GM15510 (cell line): ENCODE data around the gene AGPAT2.

Experiments
- POLR2A ChIP-seq: IDR thresholded peaks from 3 replicates; pipeline ENCODE4 v1.6.1; 2011; ENCODE audit warnings: borderline replicate concordance; ENCODE audit not compliant: insufficient read length; ENCODE audit errors: extremely low read depth

Gene AGPAT2

GRCh38 chr9:136688274-136689107 lies 1.2 kb upstream of the AGPAT2 start:
- no peak for TF ChIP-seq POLR2A

DNA sequence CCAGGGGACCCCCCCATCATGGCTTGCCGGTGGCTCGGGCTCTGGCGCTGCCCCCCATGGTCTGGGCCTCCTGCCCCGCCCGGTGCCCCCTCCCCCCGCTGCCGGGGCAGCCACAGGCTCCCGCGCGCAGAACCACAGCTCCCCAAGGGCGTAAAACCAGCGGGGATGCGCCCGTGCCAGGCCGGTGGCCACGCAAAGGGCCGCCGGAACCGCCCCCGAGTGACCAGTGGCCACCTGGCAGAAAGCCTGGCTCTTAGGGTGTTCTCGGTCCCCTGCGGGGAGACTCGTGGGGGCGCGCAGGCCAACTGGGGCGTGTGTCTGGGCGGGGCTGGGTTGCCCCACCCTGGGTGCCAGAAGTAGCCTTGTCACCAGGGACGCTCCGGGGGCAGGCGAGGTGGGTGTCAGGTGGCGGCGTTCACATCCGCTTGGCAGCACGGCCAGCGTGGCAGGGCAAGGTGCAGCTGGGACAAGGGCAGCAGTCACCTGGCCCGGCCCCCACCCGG lies 515 bp upstream of the AGPAT2 start:
- TF ChIP-seq POLR2A = no peak

GRCh38 chr9:136686534-136686793 lies 793 bp downstream of the AGPAT2 start:
- no peak for TF ChIP-seq POLR2A

GRCh38 chr9:136685790-136686533 lies 1.3 kb downstream of the AGPAT2 start:
- no peak for TF ChIP-seq POLR2A

DNA sequence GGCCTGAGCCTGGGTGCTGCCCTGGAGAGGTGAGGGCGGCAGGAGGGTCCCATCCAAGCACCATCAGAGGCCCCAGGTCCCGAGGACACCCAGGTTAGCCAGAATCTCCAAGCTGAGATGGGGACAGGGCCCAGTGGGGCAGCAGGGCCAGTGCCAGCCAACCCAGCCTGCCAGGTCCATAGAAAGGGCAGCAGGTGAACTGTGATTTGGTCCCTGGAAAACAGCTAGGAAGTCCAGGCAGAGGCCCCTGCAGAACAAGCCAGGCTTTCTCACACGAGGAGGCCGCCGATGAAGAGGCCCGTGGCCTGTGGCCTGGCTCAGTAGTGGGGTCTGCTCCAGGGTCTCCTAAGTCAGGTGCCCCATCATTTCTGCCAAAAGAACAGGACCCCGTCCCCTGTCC lies 2.0 kb downstream of the AGPAT2 start:
- no peak for TF ChIP-seq POLR2A

- TF ChIP-seq POLR2A = no peak
These were observed 2.5 kb downstream of the AGPAT2 start for GRCh38 chr9:136684799-136685198.

DNA sequence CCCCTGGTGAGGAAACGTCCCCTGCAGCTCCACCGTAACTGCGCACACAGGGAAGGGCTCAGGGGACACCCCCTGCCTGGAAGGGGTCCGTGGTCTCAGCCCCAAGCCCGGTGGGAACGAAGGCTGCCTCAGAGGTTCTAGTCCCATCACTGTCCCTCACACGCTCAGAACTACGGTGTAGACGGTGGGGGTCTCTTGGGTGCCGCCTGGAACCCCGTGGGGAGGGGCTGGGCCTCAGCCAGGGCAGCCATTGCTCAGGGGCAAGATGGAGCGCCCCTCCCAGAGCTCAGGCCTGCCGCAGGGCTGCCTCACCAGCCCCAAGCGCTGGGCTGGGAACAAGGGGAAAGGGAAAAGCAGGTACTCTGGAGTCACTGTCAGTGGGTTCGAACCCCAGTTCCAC lies 2.9 kb downstream of the AGPAT2 start:
- TF ChIP-seq POLR2A = no peak

- TF ChIP-seq POLR2A = no peak
These were observed 3.5 kb downstream of the AGPAT2 start for GRCh38 chr9:136683755-136684154.

DNA sequence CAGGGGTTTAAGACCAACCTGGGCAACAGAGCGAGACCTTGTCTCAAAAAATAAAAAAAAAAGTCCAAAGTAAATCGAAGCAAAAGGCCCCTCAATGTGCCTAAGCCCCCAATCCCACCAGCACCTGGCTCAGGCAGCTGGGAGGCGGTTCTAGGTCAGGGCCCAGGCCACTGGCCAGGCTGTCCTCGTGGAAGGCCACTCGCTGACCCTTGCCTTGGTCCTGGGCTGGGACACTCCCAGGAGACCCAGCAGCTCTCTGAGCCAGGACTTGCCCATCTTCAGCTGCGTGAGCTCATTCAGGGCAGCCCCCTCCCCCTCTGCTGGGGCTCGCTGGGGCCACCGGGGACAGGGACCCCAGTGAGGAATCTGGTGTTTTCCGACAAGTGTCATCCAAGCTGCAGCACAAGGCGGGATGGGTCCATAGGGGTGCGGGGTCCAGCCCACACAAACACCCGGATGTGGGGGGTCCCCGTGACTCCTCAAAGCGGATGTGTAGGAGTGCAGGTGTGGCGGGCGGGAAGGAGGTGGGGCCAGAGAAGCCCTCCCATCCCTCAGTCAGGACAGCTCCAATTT lies 4.0 kb downstream of the AGPAT2 start:
- no peak for TF ChIP-seq POLR2A

DNA sequence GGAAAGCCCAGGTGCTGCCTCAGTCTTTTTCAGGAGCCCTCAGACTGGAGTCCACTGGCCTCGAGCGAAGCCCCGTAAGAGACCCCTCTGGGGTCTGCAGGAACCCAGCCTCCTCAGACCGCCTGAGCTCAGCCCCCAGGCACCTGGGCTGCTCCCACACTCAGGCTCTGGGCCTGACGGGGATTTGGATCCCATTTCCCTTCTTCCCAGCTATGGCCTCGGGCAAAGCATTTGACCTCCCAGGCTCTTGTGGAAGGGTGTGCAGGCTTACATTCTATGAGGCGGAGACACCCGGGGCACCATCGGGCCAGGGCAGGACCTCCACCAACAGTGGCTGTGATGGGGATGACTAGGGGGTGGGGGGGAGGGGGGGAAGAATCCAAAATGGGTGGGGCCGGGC lies 4.5 kb downstream of the AGPAT2 start:
- no peak for TF ChIP-seq POLR2A

DNA sequence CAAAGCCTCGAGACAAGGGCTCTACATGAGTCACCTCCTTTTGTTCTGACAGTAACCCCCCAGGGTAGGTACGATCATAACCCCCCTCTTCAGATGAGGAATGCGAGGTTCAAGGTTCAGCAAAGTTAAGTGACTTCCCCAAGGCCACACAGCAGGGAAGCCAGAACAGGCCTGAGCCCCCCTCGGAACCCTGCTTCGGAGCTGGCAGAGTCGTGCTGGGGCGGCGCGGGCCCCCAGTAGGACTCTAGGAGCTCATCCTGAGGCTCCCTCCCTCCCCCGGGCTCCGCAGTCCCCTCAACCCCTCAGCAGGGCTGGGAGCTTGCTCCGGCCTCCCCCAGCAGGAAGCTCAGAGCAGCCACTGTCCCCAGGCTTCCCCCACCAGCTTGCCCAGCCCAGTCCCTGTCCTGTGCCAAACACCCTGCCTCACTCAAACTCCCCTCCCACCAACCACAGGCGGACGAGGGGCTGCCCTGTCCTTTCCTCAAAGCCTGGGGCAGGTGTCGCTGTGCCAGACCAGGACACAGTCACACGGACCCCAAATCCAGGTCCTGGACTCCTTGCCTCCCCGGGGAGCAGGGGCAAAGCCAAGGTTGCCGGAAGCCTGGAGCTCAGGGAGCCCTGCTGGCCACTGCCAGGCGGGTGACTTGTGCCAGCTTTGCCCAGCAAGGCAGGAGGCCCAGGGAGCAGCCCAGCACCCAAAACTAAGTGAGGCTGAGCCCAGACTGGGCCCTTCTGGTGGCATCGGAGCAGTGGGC lies 5.1 kb downstream of the AGPAT2 start:
- no peak for TF ChIP-seq POLR2A

DNA sequence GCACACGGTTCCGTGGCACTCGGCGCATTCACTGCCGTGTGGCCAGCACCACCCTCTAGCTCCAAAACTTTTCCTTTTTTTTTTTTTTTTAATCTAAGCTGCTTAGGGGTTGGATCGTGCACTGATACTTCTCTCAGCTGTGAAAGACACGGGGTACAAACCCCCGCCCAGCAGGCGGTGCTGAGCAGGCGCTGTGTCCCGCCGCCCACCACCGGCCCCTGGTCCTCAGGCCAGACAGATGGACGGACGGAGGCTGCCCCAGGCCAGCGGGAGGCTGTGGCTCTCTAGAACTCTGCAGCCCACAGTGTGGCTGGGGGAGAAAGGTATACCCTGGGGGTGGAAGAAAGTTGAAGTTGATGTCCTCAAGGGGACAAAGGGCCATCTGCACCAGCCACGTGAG lies 6.2 kb downstream of the AGPAT2 start:
- no peak for TF ChIP-seq POLR2A

GRCh38 chr9:136679431-136679941 lies 7.8 kb downstream of the AGPAT2 start:
- TF ChIP-seq POLR2A = no peak

- TF ChIP-seq POLR2A = no peak
These were observed 8.6 kb downstream of the AGPAT2 start for GRCh38 chr9:136678624-136679023.

DNA sequence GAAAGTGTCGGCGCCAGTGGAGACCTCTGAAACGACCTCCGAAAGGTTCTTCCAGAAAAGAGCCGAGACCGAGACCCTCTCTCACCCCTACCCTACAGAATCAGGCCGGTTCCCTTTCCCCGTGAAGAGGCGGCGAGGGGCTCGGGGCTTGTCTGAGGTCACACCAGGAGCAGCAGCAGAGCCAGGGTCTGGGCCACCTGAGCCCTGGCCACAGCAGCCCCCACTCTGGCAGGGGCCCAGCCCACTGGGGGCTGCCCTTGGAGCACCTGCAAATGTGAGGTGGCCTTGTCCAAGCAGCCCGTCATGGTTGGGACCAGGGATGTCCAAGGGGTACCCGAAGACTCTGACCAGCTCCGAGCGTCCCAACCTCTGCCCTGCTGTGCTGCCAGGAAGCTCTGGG lies 9.2 kb downstream of the AGPAT2 start:
- TF ChIP-seq POLR2A = no peak

- no peak for TF ChIP-seq POLR2A
These were observed 10.2 kb downstream of the AGPAT2 start for GRCh38 chr9:136676920-136677686.
